Epidermal melanocyte (primary cell): ENCODE results near the gene COL4A6.

Source experiments
- DNase-seq: peaks from one replicate; pipeline ENCODE4 v3.0.0; 2011; ENCODE audit warnings: low spot score; ENCODE audit not compliant: insufficient read length

COL4A6 gene

DNA sequence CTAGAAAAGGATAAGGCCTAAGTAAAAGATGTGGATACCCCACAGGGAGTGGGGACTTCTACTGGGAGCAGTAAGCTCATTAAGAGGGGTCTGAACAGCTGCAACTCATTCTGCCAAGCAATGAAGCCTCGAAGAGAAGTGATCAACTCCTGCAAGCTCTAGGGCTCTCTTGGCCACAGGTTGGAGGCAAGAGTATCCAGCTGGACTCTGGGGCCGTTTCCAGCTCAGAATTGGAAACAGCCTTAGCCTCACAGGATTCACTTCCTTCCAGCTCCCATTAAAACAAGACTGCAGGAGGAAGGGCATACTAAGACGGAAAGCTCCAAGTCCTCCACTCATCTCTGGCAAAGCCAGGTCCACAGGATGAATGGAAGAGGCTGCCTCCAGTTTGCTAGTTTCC, 220.3 kb downstream of the COL4A6 start:
- DNase-seq: no peak

DNA sequence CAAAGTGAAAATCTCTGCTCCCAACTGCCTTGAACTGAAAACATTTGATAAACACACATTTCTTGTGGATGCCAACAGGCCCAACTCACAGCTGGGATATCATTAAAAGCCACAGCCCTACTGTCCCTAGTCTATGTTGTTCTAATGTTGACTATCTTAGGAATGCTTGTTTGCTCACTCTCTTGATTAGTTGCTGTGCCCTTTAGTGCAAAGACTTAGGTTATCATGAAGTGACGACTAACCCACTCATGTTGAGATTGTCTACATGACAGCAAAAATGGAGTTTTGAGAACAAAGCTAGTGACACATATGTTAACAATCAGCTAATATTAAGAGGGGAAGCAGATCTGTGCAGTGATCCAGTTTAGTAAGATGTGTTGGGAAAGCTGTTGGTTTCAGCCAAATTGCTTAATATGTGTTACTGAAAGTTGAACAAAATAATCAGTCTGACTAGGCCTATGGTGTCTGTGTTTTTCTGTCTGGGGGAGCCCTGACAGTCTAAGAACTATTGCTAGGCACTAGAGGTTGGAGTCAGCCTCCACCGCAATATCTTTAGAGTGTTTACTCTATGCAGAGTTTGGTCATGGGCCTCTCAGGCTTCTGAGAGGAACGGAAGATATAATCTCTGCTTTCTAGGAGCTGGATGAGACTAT, 221.2 kb downstream of the COL4A6 start:
- DNase-seq: no peak

DNA sequence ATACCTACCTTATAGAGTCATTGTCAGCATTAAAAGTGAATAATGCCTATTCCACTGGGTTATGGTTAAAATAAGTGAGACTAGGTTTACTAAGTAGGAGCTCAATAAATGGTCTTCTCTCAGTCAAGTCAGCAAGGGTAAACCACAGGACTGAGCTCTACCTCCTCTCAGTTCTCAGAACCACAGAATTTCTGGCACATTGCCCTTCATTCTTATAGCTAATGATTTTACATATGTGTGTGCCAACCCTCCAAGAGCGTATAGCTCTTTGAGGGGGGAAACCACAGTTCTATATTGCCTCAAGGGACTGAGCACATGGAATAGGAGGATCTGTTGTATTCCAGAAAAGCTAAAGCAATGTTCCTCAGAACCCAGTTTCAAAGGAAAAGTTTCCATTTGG, 221.8 kb downstream of the COL4A6 start:
- no peak for DNase-seq

DNA sequence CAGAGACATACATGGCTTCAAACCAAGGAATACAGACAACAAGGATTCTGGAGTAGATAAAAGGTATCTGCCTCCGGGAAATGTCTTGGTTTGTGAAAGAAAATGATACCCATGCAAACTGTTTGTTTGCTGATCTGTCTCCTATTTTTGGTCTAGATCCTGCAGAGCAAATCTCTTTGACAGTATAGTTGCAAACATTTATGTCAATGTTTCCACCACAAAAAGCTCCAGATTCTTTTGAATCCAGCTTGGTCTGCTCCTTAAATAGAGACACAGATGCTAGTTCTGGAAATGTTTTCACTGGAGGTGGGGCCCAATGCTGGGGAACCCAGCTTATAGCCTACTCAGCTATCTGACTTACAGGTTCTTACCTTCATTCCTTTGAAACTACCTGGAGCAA, 226.9 kb downstream of the COL4A6 start:
- DNase-seq: no peak

DNA sequence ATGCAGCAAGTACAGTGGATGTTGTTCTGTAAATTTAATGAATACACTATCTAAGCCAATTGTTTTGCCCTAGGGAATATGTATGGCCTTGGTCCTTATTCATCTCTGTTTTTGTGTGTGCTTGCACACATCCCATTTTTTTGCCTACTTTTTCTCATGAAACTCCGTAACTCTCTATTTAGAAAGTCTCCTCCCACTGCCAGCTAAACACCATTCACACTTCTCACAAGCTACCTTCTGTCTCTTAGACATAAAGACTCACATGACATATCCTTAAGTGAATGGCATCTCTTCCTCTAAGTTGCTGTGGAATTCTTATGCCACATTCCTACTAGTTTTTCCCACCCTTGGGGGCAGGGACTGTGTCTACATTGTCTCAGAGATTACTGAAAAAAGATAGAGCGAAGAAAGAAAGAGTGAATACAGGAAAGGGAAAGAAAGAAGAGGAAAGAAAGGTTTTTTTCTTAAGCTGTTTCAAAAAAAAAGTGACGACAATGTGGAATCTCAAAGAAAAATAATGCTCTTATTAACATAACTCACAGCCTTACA, 229.1 kb downstream of the COL4A6 start:
- DNase-seq: no peak

DNA sequence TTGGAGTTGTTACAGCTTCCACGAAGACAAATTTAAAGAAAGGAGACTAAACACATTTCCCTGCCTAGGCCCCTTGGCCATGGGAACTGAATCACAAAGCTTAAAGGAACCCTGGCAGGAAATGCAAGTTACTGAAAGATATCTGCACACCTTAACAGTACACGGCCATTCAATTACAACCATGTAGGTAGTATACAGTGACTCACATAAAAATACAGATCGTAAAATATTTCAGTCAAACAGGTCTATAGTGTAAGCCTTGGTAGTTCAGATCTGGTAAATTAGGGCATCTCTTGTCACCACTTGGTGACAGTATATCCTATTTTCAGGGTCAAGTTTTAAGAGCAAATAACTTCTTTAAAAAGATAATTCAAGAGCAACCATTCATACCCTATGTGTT, 234.7 kb downstream of the COL4A6 start:
- no peak for DNase-seq

DNA sequence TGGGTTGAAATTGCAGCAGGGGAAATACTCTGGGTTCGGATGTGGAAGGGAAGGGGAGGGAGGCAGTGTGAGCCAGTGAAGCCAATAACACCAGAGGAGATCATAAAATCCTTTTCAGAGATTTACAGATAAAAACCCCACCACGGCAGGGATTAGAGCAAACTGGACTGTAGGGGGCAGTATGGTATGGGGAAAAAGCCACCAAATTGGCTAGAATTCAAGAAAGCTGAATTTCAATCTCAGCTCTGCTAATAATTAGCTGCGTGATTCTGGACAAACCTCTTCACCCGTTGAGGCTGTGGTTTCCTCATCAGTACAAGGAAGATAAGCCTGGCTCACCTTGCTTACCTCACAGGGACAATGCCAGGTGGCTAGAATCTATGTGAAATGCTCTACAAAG, 238.5 kb downstream of the COL4A6 start:
- no peak for DNase-seq

DNA sequence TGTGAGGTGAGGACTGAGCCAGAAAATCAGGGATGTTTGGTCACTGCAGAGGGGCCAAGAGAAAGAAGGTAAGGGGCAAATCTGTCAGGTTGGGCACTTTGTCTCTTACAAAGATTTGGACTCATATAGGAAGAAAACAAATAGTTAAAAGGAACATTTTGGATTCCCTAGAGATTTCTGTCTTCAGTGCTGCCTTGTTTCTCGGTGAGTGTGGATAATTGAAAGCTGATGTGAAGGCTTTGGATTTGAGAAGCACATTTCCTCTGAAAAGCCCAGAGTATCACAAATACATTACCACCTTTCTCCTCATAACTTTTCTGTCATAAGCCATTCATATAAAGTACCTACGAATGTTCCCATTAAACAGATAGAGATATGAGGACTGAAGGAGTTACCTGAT, 239.2 kb downstream of the COL4A6 start:
- DNase-seq: no peak

DNA sequence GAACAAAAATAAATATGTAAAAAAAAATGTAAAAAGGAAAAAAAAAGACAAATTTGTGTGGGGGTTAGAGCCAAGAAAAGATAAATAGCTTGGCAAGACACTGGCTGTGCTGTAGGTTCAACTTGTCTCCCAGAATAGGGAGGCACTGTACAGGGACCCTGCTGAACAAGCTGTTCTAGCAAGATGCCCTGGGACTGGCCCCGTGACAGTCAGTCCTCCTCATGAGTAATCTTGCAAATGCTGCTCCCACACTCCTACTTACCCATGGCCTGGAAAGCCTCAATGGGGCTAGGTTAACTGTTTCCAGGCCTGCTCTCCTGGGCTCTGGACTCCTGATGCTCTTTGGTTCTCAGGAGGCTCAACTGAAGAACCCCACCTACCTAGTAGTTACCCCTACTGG, 239.8 kb downstream of the COL4A6 start:
- DNase-seq: no peak

DNA sequence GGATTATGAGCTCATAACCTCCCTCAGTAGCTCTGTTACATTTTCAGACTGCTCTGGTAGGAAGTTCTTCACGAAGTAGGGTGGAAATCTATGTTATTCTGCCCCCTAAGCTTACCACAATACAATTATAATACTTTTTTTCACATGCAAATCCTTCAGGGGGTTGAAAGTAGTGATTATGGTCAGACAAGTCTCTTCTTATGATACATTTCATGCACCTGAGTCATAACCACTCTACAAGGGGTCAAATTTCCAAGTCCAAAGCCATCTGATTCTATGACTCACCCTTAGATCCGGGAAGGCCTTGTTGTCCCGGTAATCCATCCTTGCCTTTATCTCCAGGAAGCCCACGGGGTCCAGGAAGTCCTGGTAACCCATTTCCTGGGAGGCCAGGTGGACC, 251.4 kb downstream of the COL4A6 start:
- no peak for DNase-seq

DNA sequence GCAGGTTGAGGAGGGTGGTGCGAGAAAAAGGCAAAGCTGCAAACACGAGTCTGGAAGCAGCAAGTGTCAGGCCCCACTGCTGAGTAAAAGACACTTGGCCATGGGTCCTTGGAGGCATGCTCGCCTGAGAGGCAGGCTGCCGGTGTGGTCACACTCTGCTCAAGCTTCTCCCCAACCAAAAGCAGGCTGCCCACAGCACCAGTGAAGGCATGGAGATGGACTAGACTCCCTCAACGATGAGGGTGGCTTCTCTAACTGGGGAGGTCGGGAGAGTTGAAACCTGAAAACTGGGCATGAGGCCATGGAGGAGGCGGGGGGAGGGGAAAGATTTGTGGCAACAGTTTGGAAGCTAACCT, 260.1 kb downstream of the COL4A6 start:
- no peak for DNase-seq

DNA sequence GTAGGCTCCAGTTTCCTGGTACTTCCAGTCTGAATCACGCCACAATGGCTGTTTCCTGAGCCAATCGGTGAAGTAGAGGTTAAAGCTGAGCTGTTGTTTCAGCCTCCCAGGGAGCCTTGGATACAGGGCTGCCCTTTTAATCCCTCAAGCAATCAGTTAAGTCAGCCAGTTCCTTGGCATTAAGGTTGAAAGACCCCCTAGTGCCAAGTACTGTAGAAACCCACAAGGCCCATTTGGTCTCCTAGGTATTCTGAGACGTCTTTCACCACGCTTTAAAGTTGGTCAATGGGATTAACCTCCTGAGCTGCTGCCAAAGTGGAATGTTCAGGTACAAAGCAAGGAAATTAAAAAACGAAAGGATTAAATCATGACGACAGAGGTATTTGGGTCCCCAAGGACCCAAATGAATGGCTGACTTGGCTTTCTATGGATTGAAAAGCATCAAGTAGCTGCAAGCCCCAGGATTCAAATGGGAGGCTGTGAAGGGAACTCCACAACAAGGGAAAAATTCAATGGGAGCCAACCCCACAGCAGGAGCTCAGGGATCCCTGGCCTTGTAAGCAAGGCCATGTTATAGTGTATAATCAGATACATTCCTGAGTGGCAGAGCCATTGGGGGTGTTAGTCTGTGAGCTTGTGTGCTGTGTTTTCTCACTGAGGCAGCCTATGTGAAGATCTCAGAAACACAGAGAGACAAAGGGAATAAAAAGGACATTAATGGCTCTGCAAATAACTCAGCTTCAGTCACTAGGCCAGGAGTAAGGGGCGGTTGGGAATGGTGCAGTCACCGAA, 260.7 kb downstream of the COL4A6 start:
- DNase-seq: no peak

DNA sequence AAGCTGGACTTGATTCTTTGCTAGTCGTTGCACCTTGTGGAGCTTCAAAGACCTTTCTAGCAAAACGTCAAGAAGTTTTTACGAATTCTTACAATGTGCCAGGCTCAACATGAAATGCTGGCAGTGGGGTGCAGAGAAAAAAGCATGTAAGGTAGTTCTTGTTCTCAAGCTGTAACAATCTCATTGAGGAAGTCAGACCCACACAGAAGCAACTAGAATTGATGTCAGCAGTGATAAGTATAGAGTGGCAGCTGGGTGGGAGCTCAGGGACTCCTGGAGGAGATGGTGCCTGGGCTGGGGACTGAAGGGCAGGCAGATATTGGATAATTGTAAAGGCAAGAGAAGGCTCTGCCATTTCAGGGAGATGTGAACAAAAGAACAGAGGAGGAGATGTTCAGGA, 264.3 kb downstream of the COL4A6 start:
- no peak for DNase-seq

DNA sequence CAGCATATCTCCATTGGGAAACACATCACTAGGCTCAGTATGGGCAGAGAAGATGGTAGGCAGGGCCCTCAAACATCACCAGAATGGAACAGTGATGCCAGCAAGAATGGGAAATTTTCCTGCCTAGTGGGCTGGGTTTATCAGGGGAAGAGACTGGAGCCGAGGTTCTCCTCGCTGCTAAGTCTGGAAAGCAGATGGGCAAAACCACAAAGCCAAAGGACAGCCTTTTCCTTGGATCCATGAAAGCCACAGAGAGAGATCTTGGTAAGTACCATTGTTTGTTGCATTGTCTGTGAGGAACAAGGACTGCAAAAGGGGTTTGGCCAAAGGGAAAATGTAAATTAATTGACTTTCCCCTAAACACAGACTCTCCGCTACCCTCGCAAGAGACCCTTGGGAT, 266.6 kb downstream of the COL4A6 start:
- DNase-seq: no peak

DNA sequence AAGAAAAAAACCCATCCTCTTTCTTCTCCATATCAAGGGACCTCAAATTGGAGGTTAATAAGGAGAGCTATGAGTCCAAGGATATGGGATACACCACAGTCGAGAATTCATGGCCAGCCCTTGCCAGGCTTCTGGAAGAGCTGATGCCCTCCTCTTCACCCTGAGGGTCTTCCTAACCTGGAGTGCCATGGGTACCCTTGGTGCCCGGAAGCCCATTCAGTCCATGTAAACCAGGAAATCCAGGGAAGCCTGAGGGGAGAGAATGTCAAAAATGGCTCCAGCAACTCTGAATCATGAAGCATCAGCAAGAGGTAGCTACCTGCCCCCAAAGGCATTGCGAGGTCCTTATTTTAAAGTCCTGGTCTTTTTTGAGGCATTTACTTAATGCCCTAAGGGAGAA, 268.5 kb downstream of the COL4A6 start:
- no peak for DNase-seq

DNA sequence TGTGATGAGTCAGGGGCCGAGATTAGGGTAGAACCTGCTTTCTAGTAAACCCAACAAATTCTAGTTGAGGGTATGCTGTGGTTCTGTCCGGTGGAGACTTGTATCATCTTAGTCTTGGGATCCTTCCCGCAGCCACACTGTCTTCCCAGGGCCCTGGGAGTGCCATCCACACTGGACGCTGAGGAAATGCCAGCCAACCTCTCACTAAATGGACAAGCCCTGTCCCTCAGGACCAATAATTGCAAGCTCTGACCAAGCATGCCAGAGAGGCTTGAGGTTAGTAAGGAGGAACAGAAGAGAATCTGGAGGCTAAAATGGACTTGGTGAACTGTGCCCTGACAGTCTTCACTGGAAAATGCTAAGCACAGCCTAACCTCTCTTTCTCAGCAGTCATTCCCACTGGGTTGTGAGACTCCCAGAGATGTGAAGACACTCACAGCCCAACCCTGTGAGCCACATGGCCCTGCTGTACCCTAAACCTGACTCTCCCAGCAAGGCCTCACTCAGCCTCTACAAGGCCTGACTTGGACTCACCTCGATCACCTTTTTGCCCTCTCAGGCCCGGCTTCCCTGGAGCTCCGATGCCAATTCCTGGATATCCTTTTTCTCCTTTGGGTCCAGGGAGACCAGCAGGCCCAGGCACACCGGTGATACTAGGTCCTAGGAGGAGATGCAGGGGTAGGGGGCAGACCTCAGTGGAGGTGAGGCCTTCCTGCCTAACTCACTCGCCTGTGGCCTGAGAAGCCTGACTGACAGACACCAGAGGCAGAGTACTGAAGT, 269.1 kb downstream of the COL4A6 start:
- no peak for DNase-seq

DNA sequence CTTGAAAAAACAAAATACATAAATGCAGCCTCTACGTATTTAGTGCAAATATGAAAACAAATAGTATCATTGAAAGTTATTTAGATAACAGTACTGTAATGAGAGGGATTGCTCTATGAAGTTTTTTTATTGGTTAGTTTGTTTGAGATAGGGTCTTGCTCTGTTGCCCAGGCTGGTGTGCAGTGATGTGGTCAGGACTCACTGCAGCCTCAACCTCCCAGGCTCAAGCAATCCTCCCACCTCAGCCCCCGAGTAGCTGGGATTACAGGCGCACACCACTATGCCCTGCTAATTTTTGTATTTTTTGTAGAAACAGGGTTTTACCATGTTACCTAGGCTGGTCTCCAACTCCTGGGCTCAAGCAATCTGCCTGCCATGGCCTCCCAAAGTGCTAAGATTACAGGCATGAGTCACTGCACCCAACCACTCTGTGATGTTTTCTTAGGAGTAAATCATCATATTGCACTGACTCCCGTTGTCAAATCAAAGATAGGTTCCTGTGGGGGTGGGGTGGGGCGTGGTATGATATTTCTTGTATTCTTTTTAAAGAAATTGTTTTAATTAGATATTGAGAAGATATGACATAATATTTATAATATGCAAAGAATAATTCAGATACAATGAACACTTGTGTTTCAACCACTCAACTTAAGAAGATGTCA, 270.9 kb downstream of the COL4A6 start:
- no peak for DNase-seq

DNA sequence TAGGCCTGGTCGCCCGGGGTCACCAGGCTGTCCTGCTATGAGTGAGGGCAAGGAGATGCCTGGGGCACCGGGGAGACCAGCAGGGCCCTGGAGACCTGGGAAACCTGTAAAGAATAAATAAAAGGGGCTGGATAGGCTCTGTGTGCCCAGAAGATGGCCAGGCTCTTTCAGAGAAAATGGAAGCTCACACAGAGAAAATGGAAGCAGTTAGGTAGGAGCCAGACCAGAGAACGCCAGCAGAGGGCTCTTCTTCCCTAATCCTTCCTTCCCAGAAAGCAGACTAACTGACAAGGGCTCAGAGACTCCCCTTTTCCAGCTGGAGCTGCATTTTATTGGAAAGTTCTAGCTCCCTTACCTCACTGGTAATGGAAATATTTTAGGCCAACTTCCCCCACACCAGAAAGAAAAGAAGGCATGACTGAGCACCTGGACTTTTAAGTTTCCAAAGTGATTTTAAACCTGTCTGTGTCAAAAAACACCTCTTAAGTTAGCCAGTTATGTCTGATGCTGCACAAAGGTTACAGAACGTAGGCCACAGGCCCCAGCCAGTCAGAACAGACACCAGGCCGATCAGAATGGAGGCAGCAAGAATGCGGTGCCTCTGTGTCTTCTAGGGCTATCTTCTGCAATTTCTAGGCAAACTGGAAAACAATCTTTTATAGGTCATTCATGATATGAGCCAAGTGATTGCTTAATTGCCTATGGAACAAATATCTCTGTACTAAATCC, 272.7 kb downstream of the COL4A6 start:
- DNase-seq: no peak

DNA sequence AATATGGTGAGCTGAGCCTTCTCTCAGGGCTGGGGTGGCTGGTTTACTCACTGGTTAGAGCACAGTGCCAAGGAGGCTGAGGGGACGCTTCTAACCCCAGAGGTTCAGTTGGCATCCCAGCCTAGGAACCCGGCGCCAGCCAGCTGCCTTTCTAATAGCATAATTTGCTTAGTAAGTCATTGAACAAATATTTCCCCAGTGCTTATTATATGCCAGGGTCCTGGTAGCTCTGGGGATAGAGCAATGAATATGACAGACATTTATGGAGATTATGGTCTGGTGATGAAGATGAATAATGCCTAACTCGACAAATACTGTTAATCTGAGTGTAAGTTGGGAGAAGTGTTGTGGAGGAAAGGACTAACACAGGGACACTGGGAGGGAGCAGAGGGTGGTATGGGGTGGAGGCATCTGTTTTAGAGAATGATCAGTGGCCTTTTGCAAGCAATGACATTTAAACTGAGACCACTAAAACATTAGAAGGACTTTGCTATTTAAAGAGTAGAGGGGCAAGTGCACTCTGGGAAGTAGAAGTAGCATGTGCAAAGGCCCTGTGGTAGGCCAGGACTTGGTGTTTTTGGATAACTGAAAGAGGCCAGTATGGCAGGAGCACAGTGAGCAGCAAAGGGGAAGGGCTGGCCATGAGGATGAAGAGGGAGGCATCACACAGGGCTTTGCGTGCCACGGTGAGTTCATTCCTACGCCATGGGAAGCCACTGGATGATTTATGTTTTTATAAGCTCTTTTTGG, 274.7 kb downstream of the COL4A6 start:
- no peak for DNase-seq

DNA sequence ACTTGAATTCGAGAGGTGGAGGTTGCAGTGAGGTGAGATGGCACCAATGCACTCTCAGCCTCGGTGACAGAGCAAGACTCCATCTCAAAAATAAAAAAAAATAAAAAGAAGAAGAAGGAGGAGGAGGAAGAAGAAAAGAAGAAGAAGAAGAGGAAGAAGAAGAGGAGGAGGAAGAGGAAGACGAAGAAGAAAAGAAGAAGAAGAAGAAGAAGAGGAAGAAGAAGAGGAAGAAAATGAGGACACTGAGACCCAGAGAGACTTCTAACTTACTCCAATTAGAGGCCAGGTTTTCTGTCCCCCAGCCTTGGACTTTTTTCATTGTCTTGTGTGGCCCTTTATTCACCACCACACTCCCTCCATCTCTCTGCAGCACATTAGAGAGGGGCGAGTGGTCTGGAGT, 276.0 kb downstream of the COL4A6 start:
- DNase-seq: no peak
